ENCODE data around the gene NRSN2.

The NRSN2 gene

DNA sequence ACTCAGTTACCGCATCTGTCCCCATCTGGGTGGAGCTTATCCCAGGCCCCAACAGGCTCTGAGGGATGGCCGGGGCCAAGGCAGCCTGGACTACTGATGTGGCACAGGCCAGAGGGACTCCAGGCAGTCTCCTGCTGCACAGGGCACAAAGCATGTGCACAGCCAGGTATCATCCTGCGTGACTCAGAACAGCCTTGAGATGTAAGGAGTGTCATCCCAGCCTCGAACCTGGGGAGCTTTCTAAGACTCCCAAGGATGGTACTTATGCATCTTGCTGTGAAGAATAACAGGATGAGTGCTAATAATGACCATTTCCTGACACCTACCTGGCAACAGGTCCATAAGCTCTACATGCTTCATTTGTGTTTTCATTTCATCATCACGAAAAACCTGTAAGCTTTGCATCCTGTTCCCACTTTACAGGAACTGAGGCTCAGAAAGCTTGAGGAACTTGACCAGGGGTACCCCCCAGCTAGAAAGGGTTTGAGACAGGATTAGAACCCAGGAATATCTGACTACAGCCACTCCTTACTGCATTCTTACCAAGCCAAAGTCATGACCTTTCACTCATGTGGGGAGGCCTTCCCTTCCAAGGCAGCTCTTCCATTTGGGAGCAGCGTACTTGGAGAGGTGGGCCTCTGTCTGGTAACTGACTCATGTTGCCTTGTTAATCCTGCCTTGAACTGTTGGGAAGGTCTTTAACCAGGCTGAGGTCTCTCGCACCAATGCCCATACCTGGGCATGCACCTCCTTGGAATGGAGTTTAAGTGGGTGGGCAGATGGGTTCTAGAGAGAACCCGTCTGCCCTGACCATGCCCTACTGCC lies 35.6 kb downstream of the NRSN2 start:
- no peak for TF ChIP-seq GABPA (IDR thresholded peaks at IDR 0.05; ENCODE audit: low read depth)
- TF ChIP-seq REST (IDR thresholded peaks at IDR 0.05; ENCODE audit: insufficient replicate concordance, low read depth): no peak
- TF ChIP-seq POLR2AphosphoS5 (IDR thresholded peaks at IDR 0.05; ENCODE audit: low read depth): no peak; the same call in 1 of the 2 replicates
- TF ChIP-seq, protein P1, sequence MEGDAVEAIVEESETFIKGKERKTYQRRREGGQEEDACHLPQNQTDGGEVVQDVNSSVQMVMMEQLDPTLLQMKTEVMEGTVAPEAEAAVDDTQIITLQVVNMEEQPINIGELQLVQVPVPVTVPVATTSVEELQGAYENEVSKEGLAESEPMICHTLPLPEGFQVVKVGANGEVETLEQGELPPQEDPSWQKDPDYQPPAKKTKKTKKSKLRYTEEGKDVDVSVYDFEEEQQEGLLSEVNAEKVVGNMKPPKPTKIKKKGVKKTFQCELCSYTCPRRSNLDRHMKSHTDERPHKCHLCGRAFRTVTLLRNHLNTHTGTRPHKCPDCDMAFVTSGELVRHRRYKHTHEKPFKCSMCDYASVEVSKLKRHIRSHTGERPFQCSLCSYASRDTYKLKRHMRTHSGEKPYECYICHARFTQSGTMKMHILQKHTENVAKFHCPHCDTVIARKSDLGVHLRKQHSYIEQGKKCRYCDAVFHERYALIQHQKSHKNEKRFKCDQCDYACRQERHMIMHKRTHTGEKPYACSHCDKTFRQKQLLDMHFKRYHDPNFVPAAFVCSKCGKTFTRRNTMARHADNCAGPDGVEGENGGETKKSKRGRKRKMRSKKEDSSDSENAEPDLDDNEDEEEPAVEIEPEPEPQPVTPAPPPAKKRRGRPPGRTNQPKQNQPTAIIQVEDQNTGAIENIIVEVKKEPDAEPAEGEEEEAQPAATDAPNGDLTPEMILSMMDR (IDR thresholded peaks at IDR 0.05; ENCODE audit: insufficient read depth, low read length): no peak
- Histone ChIP-seq H3K27ac (replicated peaks) (no peak overlapping the region), H3K27me3 (ENCODE audit: insufficient read depth, poor library complexity, severe bottlenecking) (no peaks in the 10 kb centered on the region), H3K4me3 (replicated peaks; ENCODE audit: insufficient read depth, low read length) (peak overlapping the region; percentile 88)
- no peak for DNase-seq (ENCODE audit: low read depth in 1 of 2, low spot score in 1 of 2)

GRCh38 chr20:383889-384288 lies 37.0 kb downstream of the NRSN2 start:
- TF ChIP-seq SPI1 (IDR thresholded peaks at IDR 0.05; ENCODE audit: borderline replicate concordance, low read depth) (no peak), POLR2AphosphoS5 (IDR thresholded peaks at IDR 0.05; ENCODE audit: low read depth) (no peak), REST (IDR thresholded peaks at IDR 0.05; ENCODE audit: insufficient replicate concordance, low read depth) (no peak), GABPA (IDR thresholded peaks at IDR 0.05; ENCODE audit: low read depth) (no peak)
- TF ChIP-seq, protein P1 (IDR thresholded peaks at IDR 0.05; ENCODE audit: insufficient read depth, low read length): no peak
- Histone ChIP-seq H3K4me3 (replicated peaks; ENCODE audit: insufficient read depth, low read length) (no peak overlapping the region), H3K27me3 (ENCODE audit: insufficient read depth, poor library complexity, severe bottlenecking) (no peaks in the 10 kb centered on the region), H3K27ac (replicated peaks) (no peak overlapping the region)
- DNase-seq (ENCODE audit: low read depth in 1 of 2, low spot score in 1 of 2): no peak

- no peak for TF ChIP-seq GABPA (IDR thresholded peaks at IDR 0.05; ENCODE audit: low read depth)
- no peak for TF ChIP-seq POLR2AphosphoS5 (IDR thresholded peaks at IDR 0.05; ENCODE audit: low read depth)
- TF ChIP-seq SPI1 (IDR thresholded peaks at IDR 0.05; ENCODE audit: borderline replicate concordance, low read depth): no peak
- TF ChIP-seq, protein P1 (IDR thresholded peaks at IDR 0.05; ENCODE audit: insufficient read depth, low read length): no peak
- no peak for TF ChIP-seq REST (IDR thresholded peaks at IDR 0.05; ENCODE audit: insufficient replicate concordance, low read depth)
- DNase-seq (ENCODE audit: low read depth in 1 of 2, low spot score in 1 of 2): no peak
- H3K4me3 ChIP-seq (replicated peaks; ENCODE audit: insufficient read depth, low read length): no peak overlapping the region
- no peaks in the 10 kb centered on the region for H3K27me3 ChIP-seq (ENCODE audit: insufficient read depth, poor library complexity, severe bottlenecking)
- H3K27ac ChIP-seq (replicated peaks): no peak overlapping the region
Observed at GRCh38 chr20:384723-385122, 37.8 kb downstream of the NRSN2 start.
